OCI-LY7 (cell line): ENCODE measurements around the gene NAV2.

Experiments used
- CTCF ChIP-seq: fragments of 200-600 bp; sonication (generic); conservative IDR thresholded peaks from 2 replicates; pipeline ENCODE4 v1.5.1; 2014; ENCODE audit warnings: mild to moderate bottlenecking, antibody characterized with exemption, low read length, moderate library complexity, mixed read lengths
- EZH2phosphoT487 ChIP-seq: fragments of 200-600 bp; sonication (generic); IDR thresholded peaks from 2 replicates; pipeline ENCODE4 v1.6.1; 2018; ENCODE audit warnings: low read depth, borderline replicate concordance, mild to moderate bottlenecking, mixed run types, antibody characterized with exemption, low read length, moderate library complexity, mixed read lengths

- no peak for TF ChIP-seq CTCF
- TF ChIP-seq EZH2phosphoT487 = no peak
These were observed 287.3 kb downstream of the NAV2 start for GRCh38 chr11:20000022-20000350.
